SU-DHL-6 (cell line): ENCODE measurements around the gene PDE2A.

ENCODE experiments used
- CTCF ChIP-seq: fragments of 200-600 bp; sonication (generic); IDR thresholded peaks from one replicate; pipeline ENCODE4 v1.5.1; 2017; ENCODE audit warnings: antibody characterized with exemption, mild to moderate bottlenecking, low read length, moderate library complexity; ENCODE audit not compliant: insufficient read depth, poor library complexity, severe bottlenecking
- EZH2phosphoT487 ChIP-seq: fragments of 200-600 bp; sonication (generic), shearing (Covaris generic); conservative IDR thresholded peaks from 2 replicates; pipeline ENCODE4 v1.6.1; 2018; ENCODE audit warnings: mild to moderate bottlenecking, antibody characterized with exemption, low read length, moderate library complexity, mixed read lengths

- no peak for TF ChIP-seq CTCF
- TF ChIP-seq EZH2phosphoT487: no peak
Observed at GRCh38 chr11:72591785-72592502, 82.3 kb downstream of the PDE2A start.
